Inflammatory macrophage treated with lipopolysaccharide for 1 hour (primary cell): ENCODE results near the gene SIGLEC15.
A peak's percentile ranks its signal among the peaks of the same experiment; 100 is the strongest.

Experiments used
- DNase-seq, 2 donors: peaks; one replicate each; pipeline ENCODE4 v3.0.0-alpha.2; 2020 to 2022

The SIGLEC15 gene

GRCh38 chr18:45880876-45881558 is 55.5 kb downstream of the SIGLEC15 start:
- no peak for DNase-seq

GRCh38 chr18:45887585-45887984 is 62.1 kb downstream of the SIGLEC15 start:
- DNase-seq: no peak

DNA sequence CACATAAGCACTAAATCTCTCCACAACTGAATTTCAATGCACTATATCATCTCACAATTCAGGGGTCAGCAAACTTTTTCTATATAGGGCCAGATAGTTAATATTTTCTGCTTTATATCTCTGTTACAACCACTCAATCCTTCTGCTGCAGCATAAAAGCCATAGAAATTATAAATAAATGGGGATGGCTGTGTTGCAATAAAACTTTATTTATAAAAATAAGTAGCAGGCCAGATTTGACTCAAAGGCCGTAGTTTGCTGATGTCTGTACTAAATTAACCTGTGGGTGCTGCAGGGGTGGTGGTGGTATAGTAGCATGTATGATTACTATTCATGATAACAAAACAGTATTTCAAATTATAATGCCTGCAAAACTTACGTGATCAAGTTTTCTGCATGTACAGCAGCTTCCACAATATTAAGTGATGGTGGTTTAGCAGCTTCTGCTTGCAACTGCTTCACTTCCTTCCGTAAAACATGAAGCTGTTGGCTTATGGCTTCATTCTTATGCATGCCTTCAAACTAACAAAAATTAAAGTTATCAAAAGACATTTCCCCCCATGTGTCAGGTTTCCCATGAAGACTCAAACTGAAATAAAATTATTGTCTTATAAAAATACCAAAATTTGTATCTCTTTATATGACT is 64.1 kb downstream of the SIGLEC15 start:
- peak; percentile 26 to 39 for DNase-seq

DNA sequence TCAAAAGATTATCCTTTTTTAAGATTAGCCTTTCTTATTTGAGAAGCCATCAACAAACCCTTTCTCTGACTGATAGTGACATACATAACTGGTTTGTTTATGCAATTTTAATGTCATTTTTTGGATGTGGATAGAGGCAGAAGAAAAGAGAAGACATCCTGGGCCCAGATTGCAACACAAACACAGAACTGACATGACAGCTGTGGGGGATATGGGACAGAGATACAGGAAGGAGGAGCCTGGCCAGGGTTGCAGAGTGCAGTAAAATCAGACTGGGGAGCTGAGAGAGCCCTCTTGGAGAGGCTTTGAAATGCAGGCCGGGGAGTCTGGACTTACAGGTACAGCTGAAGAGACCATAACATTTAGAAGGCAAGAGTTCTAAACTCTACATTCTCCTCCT is 65.1 kb downstream of the SIGLEC15 start:
- peak; percentile 67 to 78 for DNase-seq

- no peak for DNase-seq
These were observed 66.3 kb downstream of the SIGLEC15 start for GRCh38 chr18:45891806-45892205.
